IPS-18c (cell line): ENCODE results near the gene GRB10.
"Not testable (repeated sequence)": the region's sequence is repeated elsewhere in the genome, so short reads cannot be mapped to it uniquely, and the experiment has no call there.

Source experiments
- H3K4me3 ChIP-seq: 2 replicates; pipeline ENCODE4 v1.7.0; 2013; ENCODE audit warnings: low read depth, mild to moderate bottlenecking, low read length, moderate library complexity; ENCODE audit not compliant: insufficient read depth
- H3K9me3 ChIP-seq: one replicate; pipeline ENCODE4 v1.6.1; 2013; ENCODE audit warnings: mild to moderate bottlenecking, low read length, moderate library complexity; ENCODE audit not compliant: control insufficient read depth, insufficient read depth

The GRB10 gene

GRCh38 chr7:50787825-50788224 is 5.1 kb upstream of the GRB10 start:
- H3K4me3 ChIP-seq, result no peak overlapping the region
- H3K9me3 ChIP-seq, result no peaks in the 10 kb centered on the region

- Histone ChIP-seq H3K9me3 (no peaks in the 10 kb centered on the region), H3K4me3 (no peak overlapping the region)
Measured at GRCh38 chr7:50785346-50785745, 2.6 kb upstream of the GRB10 start.

GRCh38 chr7:50783801-50784507 is 1.3 kb upstream of the GRB10 start:
- H3K4me3 ChIP-seq, result no peak overlapping the region
- H3K9me3 ChIP-seq, result no peaks in the 10 kb centered on the region

GRCh38 chr7:50783303-50783702 is 607 bp upstream of the GRB10 start:
- H3K9me3 ChIP-seq, result no peaks in the 10 kb centered on the region
- H3K4me3 ChIP-seq, result peak overlapping the region; percentile 53; the same call in 1 of the 2 replicates

- peak overlapping the region; percentile 45 for H3K4me3 ChIP-seq
- no peaks in the 10 kb centered on the region for H3K9me3 ChIP-seq
Measured at GRCh38 chr7:50781381-50782293, 1.1 kb downstream of the GRB10 start.

GRCh38 chr7:50780436-50780835 is 2.3 kb downstream of the GRB10 start:
- Histone ChIP-seq H3K4me3 (no peak overlapping the region), H3K9me3 (no peaks in the 10 kb centered on the region)

GRCh38 chr7:50779427-50779826 is 3.3 kb downstream of the GRB10 start:
- no peaks in the 10 kb centered on the region for H3K9me3 ChIP-seq
- no peak overlapping the region for H3K4me3 ChIP-seq

- no peaks in the 10 kb centered on the region for H3K9me3 ChIP-seq
Measured at GRCh38 chr7:50778189-50778588, 4.5 kb downstream of the GRB10 start.

GRCh38 chr7:50775836-50776235 is 6.9 kb downstream of the GRB10 start:
- no peak overlapping the region for H3K4me3 ChIP-seq
- H3K9me3 ChIP-seq, result peaks cover 2% of the 10 kb centered on the region

More at GRCh38 chr7:50778189-50778588, 4.5 kb downstream of the GRB10 start:
- H3K4me3 ChIP-seq, result no peak overlapping the region

GRCh38 chr7:50775231-50775630 is 7.5 kb downstream of the GRB10 start:
- H3K9me3 ChIP-seq, result peaks cover 2% of the 10 kb centered on the region
- H3K4me3 ChIP-seq, result no peak overlapping the region

GRCh38 chr7:50774319-50774718 is 8.4 kb downstream of the GRB10 start:
- H3K9me3 ChIP-seq, result peaks cover 2% of the 10 kb centered on the region
- H3K4me3 ChIP-seq, result no peak overlapping the region

- not testable (repeated sequence) for H3K4me3 ChIP-seq, H3K9me3 ChIP-seq
Measured at GRCh38 chr7:50773071-50773470, 9.6 kb downstream of the GRB10 start.

GRCh38 chr7:50771120-50772002 is 11.3 kb downstream of the GRB10 start:
- peaks cover 2% of the 10 kb centered on the region for H3K9me3 ChIP-seq
- H3K4me3 ChIP-seq, result no peak overlapping the region

- Histone ChIP-seq H3K4me3 (no peak overlapping the region), H3K9me3 (peaks cover 2% of the 10 kb centered on the region)
Measured at GRCh38 chr7:50768485-50769474, 13.9 kb downstream of the GRB10 start.

- H3K4me3 ChIP-seq, result no peak overlapping the region
- no peaks in the 10 kb centered on the region for H3K9me3 ChIP-seq
Measured at GRCh38 chr7:50766849-50767207, 15.9 kb downstream of the GRB10 start.

GRCh38 chr7:50766106-50766848 is 16.4 kb downstream of the GRB10 start:
- no peaks in the 10 kb centered on the region for H3K9me3 ChIP-seq
- no peak overlapping the region for H3K4me3 ChIP-seq
